GM18517 (cell line): ENCODE results near the gene OPRL1.

ENCODE experiments used
- ATAC-seq: cut with Tn5 transposase; IDR thresholded peaks from one replicate; pipeline ENCODE4 v1.9.1; 2021; ENCODE audit warnings: mild to moderate bottlenecking, moderate library complexity; ENCODE audit not compliant: unreplicated experiment

OPRL1 gene

GRCh38 chr20:64139199-64140060, 59.5 kb downstream of the OPRL1 start:
- ATAC-seq = no peak

- no peak for ATAC-seq
Measured at GRCh38 chr20:64140061-64140931, 60.4 kb downstream of the OPRL1 start.

- no peak for ATAC-seq
Measured at GRCh38 chr20:64140956-64141355, 61.1 kb downstream of the OPRL1 start.

- ATAC-seq = no peak
Measured at GRCh38 chr20:64142590-64142989, 62.7 kb downstream of the OPRL1 start.

- no peak for ATAC-seq
Measured at GRCh38 chr20:64143018-64143801, 63.3 kb downstream of the OPRL1 start.

GRCh38 chr20:64144144-64144912, 64.4 kb downstream of the OPRL1 start:
- no peak for ATAC-seq

- ATAC-seq = no peak
Measured at GRCh38 chr20:64145458-64146300, 65.8 kb downstream of the OPRL1 start.

- no peak for ATAC-seq
Measured at GRCh38 chr20:64146301-64146935, 66.5 kb downstream of the OPRL1 start.

- ATAC-seq = no peak
Measured at GRCh38 chr20:64146936-64147477, 67.1 kb downstream of the OPRL1 start.

GRCh38 chr20:64148581-64148980, 68.7 kb downstream of the OPRL1 start:
- no peak for ATAC-seq

GRCh38 chr20:64149141-64149540, 69.3 kb downstream of the OPRL1 start:
- no peak for ATAC-seq

- no peak for ATAC-seq
Measured at GRCh38 chr20:64149809-64150560, 70.1 kb downstream of the OPRL1 start.
